NCI-H345 treated with DMSO at 0.1 percent for 48 hours (cell line): ENCODE measurements around the gene P2RY12.
"Not testable (repeated sequence)": the region's sequence is repeated elsewhere in the genome, so short reads cannot be mapped to it uniquely, and the experiment has no call there.

Source experiments
- DNase-seq: peaks from one replicate; lab custom pipeline; 2025; ENCODE audit not compliant: unreplicated experiment; lab: John Stamatoyannopoulos, UW

P2RY12 gene

GRCh38 chr3:151393146-151393830, 8.7 kb upstream of the P2RY12 start:
- DNase-seq = no peak

DNA sequence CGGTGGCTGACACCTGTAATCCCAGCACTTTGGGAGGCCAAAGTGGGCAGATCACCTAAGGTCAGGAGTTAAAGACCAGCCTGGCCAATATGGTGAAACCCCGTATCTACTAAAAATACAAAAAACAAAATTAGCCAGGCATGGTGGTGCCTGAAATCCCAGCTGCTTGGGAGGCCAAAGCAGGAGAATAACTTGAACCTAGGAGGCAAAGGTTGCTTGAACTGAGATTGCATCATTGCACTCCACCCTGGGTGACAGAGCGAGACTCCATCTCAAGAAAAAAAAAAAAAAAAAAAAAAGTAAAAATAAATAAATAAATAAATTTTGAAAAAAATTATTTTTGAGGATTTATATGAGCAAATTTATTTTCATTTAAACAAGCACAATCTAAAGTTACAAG, 7.6 kb upstream of the P2RY12 start:
- not testable (repeated sequence) for DNase-seq

GRCh38 chr3:151391720-151392119, 7.2 kb upstream of the P2RY12 start:
- no peak for DNase-seq

GRCh38 chr3:151387842-151388241, 3.3 kb upstream of the P2RY12 start:
- DNase-seq = no peak

GRCh38 chr3:151387432-151387831, 2.9 kb upstream of the P2RY12 start:
- DNase-seq = no peak

- DNase-seq = no peak
These were observed 1.5 kb upstream of the P2RY12 start for GRCh38 chr3:151386056-151386455.

GRCh38 chr3:151383956-151384355, 597 bp downstream of the P2RY12 start:
- DNase-seq = no peak

GRCh38 chr3:151383111-151383510, 1.4 kb downstream of the P2RY12 start:
- DNase-seq = no peak

- DNase-seq = no peak
These were observed 1.9 kb downstream of the P2RY12 start for GRCh38 chr3:151382671-151383070.

DNA sequence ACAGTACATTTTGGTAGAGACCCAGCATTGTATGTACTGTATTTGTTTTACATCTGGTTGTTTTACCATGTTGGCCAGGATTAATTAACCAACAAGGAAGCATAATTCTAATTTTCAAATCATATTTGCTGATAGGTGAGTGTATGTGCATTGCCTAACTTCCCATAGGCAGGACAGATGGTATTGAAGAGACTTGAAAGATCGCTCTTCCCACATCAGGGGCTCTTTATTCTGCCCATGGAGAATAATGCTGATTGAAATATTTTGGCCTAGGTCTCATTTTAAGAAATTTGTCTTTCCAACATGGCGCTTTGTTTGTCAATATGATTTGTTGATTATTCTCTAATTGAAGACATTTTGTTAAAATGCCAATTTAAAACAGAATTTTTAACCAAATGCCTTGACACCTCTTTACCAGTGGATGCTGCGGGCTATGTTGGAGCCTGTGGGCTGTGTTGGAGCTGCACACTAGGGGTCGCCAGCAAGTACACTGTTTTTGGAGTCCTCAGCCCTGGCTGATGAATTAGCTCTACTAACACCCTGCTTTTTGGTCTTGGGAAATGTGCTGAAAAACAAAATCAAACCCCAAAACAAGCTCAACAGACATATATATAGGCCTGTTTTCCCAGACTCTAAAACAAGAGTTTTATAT, 5.3 kb downstream of the P2RY12 start:
- DNase-seq = no peak

- DNase-seq = no peak
These were observed 6.7 kb downstream of the P2RY12 start for GRCh38 chr3:151377768-151378385.

DNA sequence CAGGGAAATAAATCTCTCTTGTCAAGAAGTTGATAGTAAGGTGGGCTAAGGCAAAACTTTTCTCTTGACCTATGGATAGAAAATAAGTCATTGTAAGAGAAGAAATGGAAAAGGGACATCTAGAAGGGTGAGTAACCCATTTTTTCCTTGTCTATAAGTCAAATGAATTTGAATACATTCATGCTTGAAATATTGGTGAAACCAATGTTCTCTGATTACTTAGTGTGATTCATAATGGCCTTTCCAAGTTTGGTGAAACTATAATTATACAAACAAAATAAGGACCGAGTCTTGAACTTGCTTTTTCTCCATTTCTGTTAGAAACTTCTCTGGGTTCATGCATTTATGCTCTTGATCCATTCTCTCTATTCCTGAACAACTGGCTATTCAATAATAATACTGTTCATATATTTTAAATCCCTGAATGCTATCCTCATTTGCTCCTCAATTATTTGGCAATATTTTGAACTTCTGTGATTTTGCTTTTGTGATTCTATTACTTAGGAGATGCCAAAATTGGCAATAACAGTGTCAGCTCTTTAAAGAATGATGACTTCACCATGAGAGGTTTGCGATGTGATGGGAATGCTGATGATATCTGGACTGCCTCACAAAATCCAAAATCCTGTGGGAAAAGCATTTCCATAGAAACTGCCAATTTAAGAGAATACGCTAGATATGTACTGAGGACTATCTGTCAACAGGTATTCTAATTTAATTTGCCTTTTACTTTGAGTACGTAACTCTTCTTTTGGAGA, 12.3 kb downstream of the P2RY12 start:
- DNase-seq = no peak

DNA sequence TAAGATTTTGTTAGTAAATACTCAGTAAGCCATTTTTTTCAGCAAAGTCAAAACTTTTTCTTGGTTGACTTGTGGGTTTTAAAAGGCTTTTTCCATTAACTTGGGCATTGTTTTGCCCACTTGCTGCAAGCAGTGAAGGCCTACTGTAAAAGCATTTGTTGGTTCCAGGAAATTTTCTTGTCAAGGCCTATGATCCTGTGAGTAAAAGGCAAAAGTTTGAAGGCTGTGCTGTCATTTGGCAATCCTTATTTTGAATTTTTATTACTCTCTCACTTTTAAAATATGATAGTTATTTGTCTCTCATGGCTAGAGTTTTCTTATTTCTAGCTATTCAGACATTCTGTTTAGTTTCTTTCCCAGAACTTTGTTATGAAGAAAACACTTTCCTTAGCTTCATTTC, 13.0 kb downstream of the P2RY12 start:
- no peak for DNase-seq

DNA sequence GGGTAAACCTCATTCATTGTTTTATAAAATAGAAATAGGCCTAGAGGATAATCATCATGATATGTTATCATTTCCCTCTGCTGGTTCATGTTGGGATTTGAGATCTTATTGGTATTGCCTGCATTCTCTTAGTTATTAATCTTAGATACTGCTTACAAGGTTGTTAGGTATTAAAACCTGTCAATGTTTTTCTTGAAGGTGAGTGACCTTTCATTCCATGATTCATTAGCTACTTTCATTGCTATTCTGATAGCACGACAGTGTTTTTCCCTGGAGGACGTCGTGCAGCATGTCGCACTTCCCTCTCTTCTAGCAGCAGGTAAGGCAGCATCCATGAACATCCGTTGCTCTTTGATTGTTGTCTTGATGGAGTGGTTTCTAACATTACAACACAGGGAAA, 17.1 kb downstream of the P2RY12 start:
- no peak for DNase-seq

DNA sequence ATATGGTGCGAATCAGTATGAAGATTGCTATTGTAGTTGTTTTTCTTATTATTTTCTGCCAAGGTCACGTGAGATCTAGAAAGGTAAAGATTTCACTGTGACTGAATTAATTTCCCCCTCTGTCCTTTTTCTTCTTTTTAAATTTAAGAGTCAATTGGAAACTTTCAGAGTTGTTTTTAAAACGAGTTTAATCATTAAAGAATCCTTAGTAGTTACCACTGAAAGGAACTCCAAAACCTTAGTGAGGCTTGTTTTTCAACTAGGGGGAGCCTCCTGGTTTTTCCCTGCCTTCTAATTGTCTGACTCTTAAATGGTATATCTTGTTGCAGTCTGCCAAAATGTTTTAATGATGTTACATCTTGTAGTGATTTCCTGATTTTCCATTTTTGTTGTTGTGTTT, 17.6 kb downstream of the P2RY12 start:
- no peak for DNase-seq

- no peak for DNase-seq
These were observed 21.8 kb downstream of the P2RY12 start for GRCh38 chr3:151362751-151363174.

- no peak for DNase-seq
These were observed 27.1 kb downstream of the P2RY12 start for GRCh38 chr3:151357463-151357850.

DNA sequence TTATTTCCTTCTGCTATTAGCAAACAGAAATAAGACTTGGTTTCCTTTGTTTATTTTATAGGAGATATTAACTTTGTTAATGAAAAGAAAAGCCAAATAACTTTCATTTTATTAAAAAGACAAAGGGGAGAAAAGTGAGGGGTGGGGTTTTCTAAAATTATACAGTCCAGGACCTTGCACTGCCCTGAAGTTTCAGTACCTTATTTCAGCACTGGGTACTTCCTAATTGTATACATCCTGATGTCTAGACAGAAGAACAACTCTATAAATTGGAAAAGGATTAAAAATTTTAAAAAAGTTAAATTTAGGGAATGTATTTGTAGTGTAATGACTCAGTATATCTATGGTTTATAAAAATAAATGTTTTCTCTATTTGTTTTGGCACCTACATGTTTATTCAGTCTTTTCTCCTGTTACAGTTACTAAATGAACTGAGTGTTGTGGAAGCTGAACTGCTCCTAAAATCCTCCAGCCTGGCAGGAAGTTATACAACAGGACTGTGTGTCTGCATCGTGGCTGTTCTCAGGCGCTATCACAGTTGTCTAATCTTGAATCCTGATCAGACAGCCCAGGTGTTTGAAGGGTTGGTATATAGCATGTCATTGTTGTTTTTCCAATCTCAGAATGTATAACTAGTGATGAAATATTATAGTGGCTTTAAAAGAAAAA, 27.6 kb downstream of the P2RY12 start:
- DNase-seq = no peak

GRCh38 chr3:151351648-151352047, 32.9 kb downstream of the P2RY12 start:
- DNase-seq = no peak

- DNase-seq = no peak
These were observed 33.3 kb downstream of the P2RY12 start for GRCh38 chr3:151351219-151351618.

- no peak for DNase-seq
These were observed 33.9 kb downstream of the P2RY12 start for GRCh38 chr3:151350656-151351055.
